GM12891 (cell line): Measurements from ENCODE around the gene KLK3.

Experiments used
- POLR2A ChIP-seq: IDR thresholded peaks from 2 replicates; pipeline ENCODE4 v1.6.1; 2011; ENCODE audit warnings: low read depth, low read length, control low read depth
- POLR2AphosphoS5 ChIP-seq: IDR thresholded peaks from 2 replicates; pipeline ENCODE4 v1.6.1; 2011; ENCODE audit warnings: low read depth, low read length, control low read depth

- TF ChIP-seq POLR2A (no peak), POLR2AphosphoS5 (no peak)
These were observed 28.0 kb upstream of the KLK3 start for GRCh38 chr19:50826492-50827240.
